ENCODE measurements around the gene TIMELESS. TPM values are rescaled to one million over a fixed set of nuclear protein-coding genes. Genes with fewer than 3 reads are reported as not detected.

Gene TIMELESS
- total and polyA plus RNA-seq, 2 experiments from 2014 or later: 28.7 to 54.8 TPM

DNA sequence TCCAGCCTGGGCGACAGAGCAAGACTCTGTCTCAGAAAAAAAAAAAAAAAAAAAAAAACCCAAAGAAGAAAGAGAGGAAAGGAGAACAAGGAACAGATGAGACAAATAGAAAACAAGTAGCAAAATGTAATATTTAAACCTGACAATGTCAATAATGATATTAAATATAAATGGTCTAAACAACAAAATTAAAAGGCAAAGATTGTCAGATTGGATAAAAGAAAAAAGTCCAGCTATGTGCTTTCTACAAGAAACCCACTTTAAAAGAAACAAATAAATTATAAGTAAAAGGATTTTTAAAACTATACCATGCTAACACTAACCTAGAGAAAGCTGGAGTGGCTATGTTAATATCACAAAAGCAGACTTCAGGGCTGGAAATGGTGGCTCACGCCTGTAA lies 56.9 kb downstream of the TIMELESS start:
- no peaks in the 10 kb centered on the region for H3F3A ChIP-seq (replicated peaks; ENCODE audit: low read depth)
- H3K27me3 Mint-ChIP-seq (ENCODE audit: insufficient read depth, low read depth, poor library complexity): peaks cover 2% of the 10 kb centered on the region
- ATAC-seq (no peak), DNase-seq (ENCODE audit: low spot score) (no peak)
- 0 out of 2 replicates have a peak, but pooled peaks cover 4% of the 10 kb centered on the region for H3K4me1 ChIP-seq (ENCODE audit: insufficient read depth)
- no peak overlapping the region for H3K4me3 ChIP-seq
- peaks cover 6% of the 10 kb centered on the region; the same call in 2 of the 3 replicates for H3K9me3 Mint-ChIP-seq
- H3K27ac Mint-ChIP-seq: no peak overlapping the region
- H3K27ac ChIP-seq (ENCODE audit: low read depth): no peak overlapping the region
- H3K9me2 ChIP-seq (ENCODE audit: insufficient read depth): peaks cover 2% of the 10 kb centered on the region; the same call in 1 of the 2 replicates
- H2AFZ ChIP-seq: no peak overlapping the region
- peaks cover 2% of the 10 kb centered on the region; the same call in 2 of the 3 replicates for H3K4me1 Mint-ChIP-seq
- H3K36me3 Mint-ChIP-seq (ENCODE audit: low read depth): no peaks in the 10 kb centered on the region
- H3K79me2 ChIP-seq (replicated peaks; ENCODE audit: insufficient read depth): no peaks in the 10 kb centered on the region
- H4K20me1 ChIP-seq (replicated peaks; ENCODE audit: insufficient read depth): no peaks in the 10 kb centered on the region
- no peaks in the 10 kb centered on the region for H3K27me3 ChIP-seq (ENCODE audit: insufficient read depth)
- TF ChIP-seq POLR2AphosphoS5 (IDR thresholded peaks at IDR 0.05; ENCODE audit: low read depth) (no peak), EZH2 (IDR thresholded peaks at IDR 0.05; ENCODE audit: low read depth, unreplicated experiment) (no peak), JUNB (IDR thresholded peaks at IDR 0.05; ENCODE audit: unreplicated experiment) (no peak), STAT1 (IDR thresholded peaks at IDR 0.05; ENCODE audit: unreplicated experiment) (no peak)
- TF ChIP-seq, protein P1, sequence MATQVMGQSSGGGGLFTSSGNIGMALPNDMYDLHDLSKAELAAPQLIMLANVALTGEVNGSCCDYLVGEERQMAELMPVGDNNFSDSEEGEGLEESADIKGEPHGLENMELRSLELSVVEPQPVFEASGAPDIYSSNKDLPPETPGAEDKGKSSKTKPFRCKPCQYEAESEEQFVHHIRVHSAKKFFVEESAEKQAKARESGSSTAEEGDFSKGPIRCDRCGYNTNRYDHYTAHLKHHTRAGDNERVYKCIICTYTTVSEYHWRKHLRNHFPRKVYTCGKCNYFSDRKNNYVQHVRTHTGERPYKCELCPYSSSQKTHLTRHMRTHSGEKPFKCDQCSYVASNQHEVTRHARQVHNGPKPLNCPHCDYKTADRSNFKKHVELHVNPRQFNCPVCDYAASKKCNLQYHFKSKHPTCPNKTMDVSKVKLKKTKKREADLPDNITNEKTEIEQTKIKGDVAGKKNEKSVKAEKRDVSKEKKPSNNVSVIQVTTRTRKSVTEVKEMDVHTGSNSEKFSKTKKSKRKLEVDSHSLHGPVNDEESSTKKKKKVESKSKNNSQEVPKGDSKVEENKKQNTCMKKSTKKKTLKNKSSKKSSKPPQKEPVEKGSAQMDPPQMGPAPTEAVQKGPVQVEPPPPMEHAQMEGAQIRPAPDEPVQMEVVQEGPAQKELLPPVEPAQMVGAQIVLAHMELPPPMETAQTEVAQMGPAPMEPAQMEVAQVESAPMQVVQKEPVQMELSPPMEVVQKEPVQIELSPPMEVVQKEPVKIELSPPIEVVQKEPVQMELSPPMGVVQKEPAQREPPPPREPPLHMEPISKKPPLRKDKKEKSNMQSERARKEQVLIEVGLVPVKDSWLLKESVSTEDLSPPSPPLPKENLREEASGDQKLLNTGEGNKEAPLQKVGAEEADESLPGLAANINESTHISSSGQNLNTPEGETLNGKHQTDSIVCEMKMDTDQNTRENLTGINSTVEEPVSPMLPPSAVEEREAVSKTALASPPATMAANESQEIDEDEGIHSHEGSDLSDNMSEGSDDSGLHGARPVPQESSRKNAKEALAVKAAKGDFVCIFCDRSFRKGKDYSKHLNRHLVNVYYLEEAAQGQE (IDR thresholded peaks at IDR 0.05; ENCODE audit: unreplicated experiment): no peak
- H3K4me2 ChIP-seq: no peak overlapping the region
- no peaks in the 10 kb centered on the region for H3K36me3 ChIP-seq (ENCODE audit: insufficient read depth)
- no peak overlapping the region for H3K4me3 Mint-ChIP-seq

DNA sequence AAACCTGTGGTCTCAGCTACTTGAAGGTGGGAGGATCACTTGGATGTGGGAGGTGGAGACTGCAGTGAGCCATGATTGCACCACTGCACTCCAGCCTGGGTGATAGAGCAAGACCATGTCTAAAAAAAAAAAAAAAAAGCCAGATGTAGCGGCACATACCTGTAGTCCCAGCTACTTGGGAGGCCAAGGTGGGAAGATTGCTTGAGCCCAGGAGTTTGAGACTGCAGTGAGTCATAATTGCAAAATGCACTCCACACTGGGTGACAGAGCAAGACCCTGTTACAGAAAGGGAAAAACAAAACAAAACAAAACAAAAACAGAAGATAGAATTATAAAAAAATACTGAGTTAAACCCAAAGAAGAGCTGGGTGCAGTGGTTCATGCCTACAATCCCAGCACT lies 57.5 kb downstream of the TIMELESS start:
- Histone ChIP-seq H3K4me3 (no peak overlapping the region), H4K20me1 (replicated peaks; ENCODE audit: insufficient read depth) (no peaks in the 10 kb centered on the region), H3K27ac (ENCODE audit: low read depth) (no peak overlapping the region), H3K4me1 (ENCODE audit: insufficient read depth) (peaks cover 4% of the 10 kb centered on the region; the same call in 1 of the 2 replicates), H3K79me2 (replicated peaks; ENCODE audit: insufficient read depth) (no peaks in the 10 kb centered on the region), H3K27me3 (ENCODE audit: insufficient read depth) (no peaks in the 10 kb centered on the region), H3K9me2 (ENCODE audit: insufficient read depth) (peaks cover 2% of the 10 kb centered on the region; the same call in 1 of the 2 replicates), H2AFZ (no peak overlapping the region), H3K36me3 (ENCODE audit: insufficient read depth) (no peaks in the 10 kb centered on the region), H3K4me2 (no peak overlapping the region), H3F3A (replicated peaks; ENCODE audit: low read depth) (no peaks in the 10 kb centered on the region)
- no peak for DNase-seq (ENCODE audit: low spot score)
- H3K4me3 Mint-ChIP-seq: no peak overlapping the region
- H3K9me3 Mint-ChIP-seq: peaks cover 6% of the 10 kb centered on the region; the same call in 2 of the 3 replicates
- no peaks in the 10 kb centered on the region for H3K36me3 Mint-ChIP-seq (ENCODE audit: low read depth)
- no peak for ATAC-seq
- no peak overlapping the region for H3K27ac Mint-ChIP-seq
- peaks cover 7% of the 10 kb centered on the region; the same call in 2 of the 3 replicates for H3K4me1 Mint-ChIP-seq
- H3K27me3 Mint-ChIP-seq (ENCODE audit: insufficient read depth, low read depth, poor library complexity): peaks cover 2% of the 10 kb centered on the region
- TF ChIP-seq CREB1 (CRISPR knock-in tag; IDR thresholded peaks at IDR 0.05; ENCODE audit: low read depth): no peak
- TF ChIP-seq, protein P2, sequence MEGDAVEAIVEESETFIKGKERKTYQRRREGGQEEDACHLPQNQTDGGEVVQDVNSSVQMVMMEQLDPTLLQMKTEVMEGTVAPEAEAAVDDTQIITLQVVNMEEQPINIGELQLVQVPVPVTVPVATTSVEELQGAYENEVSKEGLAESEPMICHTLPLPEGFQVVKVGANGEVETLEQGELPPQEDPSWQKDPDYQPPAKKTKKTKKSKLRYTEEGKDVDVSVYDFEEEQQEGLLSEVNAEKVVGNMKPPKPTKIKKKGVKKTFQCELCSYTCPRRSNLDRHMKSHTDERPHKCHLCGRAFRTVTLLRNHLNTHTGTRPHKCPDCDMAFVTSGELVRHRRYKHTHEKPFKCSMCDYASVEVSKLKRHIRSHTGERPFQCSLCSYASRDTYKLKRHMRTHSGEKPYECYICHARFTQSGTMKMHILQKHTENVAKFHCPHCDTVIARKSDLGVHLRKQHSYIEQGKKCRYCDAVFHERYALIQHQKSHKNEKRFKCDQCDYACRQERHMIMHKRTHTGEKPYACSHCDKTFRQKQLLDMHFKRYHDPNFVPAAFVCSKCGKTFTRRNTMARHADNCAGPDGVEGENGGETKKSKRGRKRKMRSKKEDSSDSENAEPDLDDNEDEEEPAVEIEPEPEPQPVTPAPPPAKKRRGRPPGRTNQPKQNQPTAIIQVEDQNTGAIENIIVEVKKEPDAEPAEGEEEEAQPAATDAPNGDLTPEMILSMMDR (conservative IDR thresholded peaks at IDR 0.05; ENCODE audit: low read depth in 2 of 2): no peak
- no peak for TF ChIP-seq ZNF331 (CRISPR knock-in tag; IDR thresholded peaks at IDR 0.05; ENCODE audit: low read depth)
- TF ChIP-seq EZH2 (IDR thresholded peaks at IDR 0.05; ENCODE audit: low read depth, unreplicated experiment): no peak
- TF ChIP-seq EZH2phosphoT487 (IDR thresholded peaks at IDR 0.05; ENCODE audit: unreplicated experiment): no peak
- no peak for TF ChIP-seq NANOG (IDR thresholded peaks at IDR 0.05; ENCODE audit: borderline replicate concordance)
- TF ChIP-seq, protein P1 (IDR thresholded peaks at IDR 0.05; ENCODE audit: unreplicated experiment): no peak
- TF ChIP-seq JUNB (IDR thresholded peaks at IDR 0.05; ENCODE audit: unreplicated experiment): no peak

Data from GM23338 (cell line).